ENCODE data around the gene EVX2.

EVX2 gene

GRCh38 chr2:176097820-176098365 is 14.1 kb upstream of the EVX2 start:
- no peak overlapping the region for H3K27ac ChIP-seq (ENCODE audit: poor library complexity, severe bottlenecking)
- H3K9me3 ChIP-seq (ENCODE audit: severe bottlenecking), result no peaks in the 10 kb centered on the region
- peak; percentile 20; the same call in 2 of the 3 replicates for ATAC-seq (ENCODE audit: low read depth)
- no peaks in the 10 kb centered on the region for H3K4me1 ChIP-seq (ENCODE audit: insufficient read depth, poor library complexity, severe bottlenecking)
- peak overlapping the region; percentile 45 for H3K4me3 ChIP-seq (ENCODE audit: severe bottlenecking)
- no peak for DNase-seq (ENCODE audit: low spot score)
- peaks cover 55% of the 10 kb centered on the region for H3K27me3 ChIP-seq (ENCODE audit: insufficient read depth, poor library complexity, severe bottlenecking)
- H3K36me3 ChIP-seq (ENCODE audit: low read depth), result no peaks in the 10 kb centered on the region
- TF ChIP-seq CTCF (IDR thresholded peaks at IDR 0.05; ENCODE audit: poor library complexity, severe bottlenecking), result peak; percentile 66

GRCh38 chr2:176096986-176097819 is 13.4 kb upstream of the EVX2 start:
- Histone ChIP-seq H3K36me3 (ENCODE audit: low read depth) (no peaks in the 10 kb centered on the region), H3K27me3 (ENCODE audit: insufficient read depth, poor library complexity, severe bottlenecking) (peaks cover 60% of the 10 kb centered on the region), H3K9me3 (ENCODE audit: severe bottlenecking) (no peaks in the 10 kb centered on the region), H3K4me3 (ENCODE audit: severe bottlenecking) (peak overlapping the region; percentile 45), H3K4me1 (ENCODE audit: insufficient read depth, poor library complexity, severe bottlenecking) (no peaks in the 10 kb centered on the region), H3K27ac (ENCODE audit: poor library complexity, severe bottlenecking) (no peak overlapping the region)
- peak; percentile 85 for ATAC-seq (ENCODE audit: low read depth)
- TF ChIP-seq CTCF (IDR thresholded peaks at IDR 0.05; ENCODE audit: poor library complexity, severe bottlenecking), result peak; percentile 95
- DNase-seq (ENCODE audit: low spot score), result no peak

- Histone ChIP-seq H3K4me3 (ENCODE audit: severe bottlenecking) (peak overlapping the region; percentile 45), H3K27ac (ENCODE audit: poor library complexity, severe bottlenecking) (no peak overlapping the region), H3K36me3 (ENCODE audit: low read depth) (no peaks in the 10 kb centered on the region), H3K9me3 (ENCODE audit: severe bottlenecking) (no peaks in the 10 kb centered on the region), H3K27me3 (ENCODE audit: insufficient read depth, poor library complexity, severe bottlenecking) (peaks cover 68% of the 10 kb centered on the region), H3K4me1 (ENCODE audit: insufficient read depth, poor library complexity, severe bottlenecking) (no peaks in the 10 kb centered on the region)
- DNase-seq (ENCODE audit: low spot score) (no peak), ATAC-seq (ENCODE audit: low read depth) (no peak)
- no peak for TF ChIP-seq CTCF (IDR thresholded peaks at IDR 0.05; ENCODE audit: poor library complexity, severe bottlenecking)
Measured at GRCh38 chr2:176096243-176096985, 12.7 kb upstream of the EVX2 start.

- Histone ChIP-seq H3K27ac (ENCODE audit: poor library complexity, severe bottlenecking) (no peak overlapping the region), H3K9me3 (ENCODE audit: severe bottlenecking) (no peaks in the 10 kb centered on the region), H3K36me3 (ENCODE audit: low read depth) (no peaks in the 10 kb centered on the region), H3K4me3 (ENCODE audit: severe bottlenecking) (no peak overlapping the region), H3K27me3 (ENCODE audit: insufficient read depth, poor library complexity, severe bottlenecking) (peaks cover 78% of the 10 kb centered on the region), H3K4me1 (ENCODE audit: insufficient read depth, poor library complexity, severe bottlenecking) (no peaks in the 10 kb centered on the region)
- ATAC-seq (ENCODE audit: low read depth) (no peak), DNase-seq (ENCODE audit: low spot score) (no peak)
- no peak for TF ChIP-seq CTCF (IDR thresholded peaks at IDR 0.05; ENCODE audit: poor library complexity, severe bottlenecking)
Measured at GRCh38 chr2:176095421-176095820, 11.7 kb upstream of the EVX2 start.

Measured in RWPE2 (cell line).